OCI-LY7 (cell line): ENCODE results near the gene RNF11. TPM values are rescaled to one million over a fixed set of nuclear protein-coding genes. Genes with fewer than 3 reads are reported as not detected.
"Not testable (repeated sequence)": the region's sequence is repeated elsewhere in the genome, so short reads cannot be mapped to it uniquely, and the experiment has no call there.

Experiments
- BruUV-seq: library from RNA; stranded (reverse); fragments of 400-500 nt; replicated peaks from 2 replicates; lab custom pipeline; 2021; lab: Mats Ljungman, UMichigan
- CTCF ChIA-PET: fragments of 300-600 bp; sonication (Branson Sonifier 250); formaldehyde crosslinking; loops from one replicate; lab custom pipeline; 2022; ENCODE audit warnings: antibody characterized with exemption; ENCODE audit not compliant: unreplicated experiment; lab: Charles Lee
- POLR2A ChIA-PET: fragments of 300-600 bp; sonication (Branson Sonifier 250); formaldehyde crosslinking; loops from one replicate; lab custom pipeline; 2022; ENCODE audit warnings: antibody characterized with exemption; lab: Charles Lee
- DNase-seq: peaks from one replicate; pipeline ENCODE4 v3.0.0-alpha.2; 2015; ENCODE audit warnings: low spot score
- H2AFZ ChIP-seq: fragments of 200-600 bp; sonication (generic), shearing (Covaris generic); 2 replicates; pipeline ENCODE4 v1.6.1; 2014; ENCODE audit warnings: mild to moderate bottlenecking, antibody characterized with exemption, low read length, moderate library complexity
- H3K27ac ChIP-seq: fragments of 200-600 bp; sonication (generic); 2 replicates; pipeline ENCODE4 v1.5.1; 2014; ENCODE audit warnings: mixed run types, low read depth, mild to moderate bottlenecking, moderate library complexity, low read length, inconsistent platforms; ENCODE audit not compliant: poor library complexity, severe bottlenecking
- H3K36me3 ChIP-seq: fragments of 200-600 bp; sonication (generic); 2 replicates; pipeline ENCODE4 v1.6.1; 2014; ENCODE audit warnings: mild to moderate bottlenecking, antibody characterized with exemption, low read length, moderate library complexity, mixed read lengths; ENCODE audit not compliant: insufficient read depth
- H3K4me1 ChIP-seq: fragments of 200-600 bp; sonication (generic); 2 replicates; pipeline ENCODE4 v1.5.1; 2014; ENCODE audit warnings: mild to moderate bottlenecking, low read length; ENCODE audit not compliant: insufficient read depth, poor library complexity, severe bottlenecking
- H3K4me2 ChIP-seq: fragments of 200-600 bp; sonication (generic); 2 replicates; pipeline ENCODE4 v1.6.1; 2014; ENCODE audit warnings: mild to moderate bottlenecking, low read length
- H3K4me3 ChIP-seq: fragments of 200-600 bp; sonication (generic); 2 replicates; pipeline ENCODE4 v1.5.1; 2014; ENCODE audit warnings: mild to moderate bottlenecking, low read depth, low read length; ENCODE audit not compliant: poor library complexity, severe bottlenecking
- H3K79me2 ChIP-seq: fragments of 200-600 bp; sonication (generic); 2 replicates; pipeline ENCODE4 v1.6.1; 2016; ENCODE audit warnings: low read depth, mild to moderate bottlenecking, low read length, moderate library complexity, mixed read lengths; ENCODE audit not compliant: insufficient read depth
- H3K9me2 ChIP-seq: fragments of 200-600 bp; sonication (generic); 2 replicates; pipeline ENCODE4 v1.6.1; 2016; ENCODE audit warnings: mild to moderate bottlenecking, low read length, mixed read lengths; ENCODE audit not compliant: insufficient read depth
- H3K9me3 ChIP-seq: fragments of 200-600 bp; sonication (generic); 2 replicates; pipeline ENCODE4 v1.6.1; 2014; ENCODE audit warnings: mild to moderate bottlenecking, mixed run types, low read length, mixed read lengths
- H4K20me1 ChIP-seq: fragments of 200-600 bp; sonication (generic); 2 replicates; pipeline ENCODE4 v1.6.1; 2014; ENCODE audit warnings: mild to moderate bottlenecking, antibody characterized with exemption, low read length, moderate library complexity, mixed read lengths; ENCODE audit not compliant: insufficient read depth
- CTCF ChIP-seq: fragments of 200-600 bp; sonication (generic); conservative IDR thresholded peaks from 2 replicates; pipeline ENCODE4 v1.5.1; 2014; ENCODE audit warnings: mild to moderate bottlenecking, antibody characterized with exemption, low read length, moderate library complexity, mixed read lengths
- EZH2phosphoT487 ChIP-seq: fragments of 200-600 bp; sonication (generic); IDR thresholded peaks from 2 replicates; pipeline ENCODE4 v1.6.1; 2018; ENCODE audit warnings: low read depth, borderline replicate concordance, mild to moderate bottlenecking, mixed run types, antibody characterized with exemption, low read length, moderate library complexity, mixed read lengths
- intact Hi-C: fragments of 100-400 bp; cut with micrococcal nuclease; formaldehyde crosslinking; loops from one replicate; pipeline ENCODE4 v1.10.0; 2022; ENCODE audit not compliant: unreplicated experiment
- total RNA-seq, 2 experiments: library from RNA; depleted of rRNA in 1 of 2; stranded (reverse); fragments of >200 nt in 1 of 2; shearing (Covaris generic) in 1 of 2; gene quantifications; 2 replicates each; pipeline ENCODE4 v1.2.3, GENCODE V29; 2014 to 2022

Gene RNF11
- total RNA-seq, 2 experiments from 2014 or later, result 1.5 to 4.8 TPM

GRCh38 chr1:51228471-51228870 lies 7.6 kb upstream of the RNF11 start:
- intact Hi-C loops, H3K4me3 ChIP-seq, H3K27ac ChIP-seq, H3K79me2 ChIP-seq, POLR2A ChIA-PET, BruUV-seq, H2AFZ ChIP-seq, H3K9me2 ChIP-seq, H3K4me1 ChIP-seq, DNase-seq, H4K20me1 ChIP-seq, H3K9me3 ChIP-seq, H3K4me2 ChIP-seq, CTCF ChIA-PET, H3K36me3 ChIP-seq: not testable (repeated sequence)

- no peak overlapping the region for H3K27ac ChIP-seq
- no peaks in the 10 kb centered on the region for H3K9me3 ChIP-seq
- no TSS peak for BruUV-seq
- no peak overlapping the region for H3K4me2 ChIP-seq
- no peaks in the 10 kb centered on the region for H3K36me3 ChIP-seq
- DNase-seq, result no peak
- peaks cover 16% of the 10 kb centered on the region for H3K4me1 ChIP-seq
- H2AFZ ChIP-seq, result no peak overlapping the region
- CTCF ChIA-PET, result no interaction called here
- H3K79me2 ChIP-seq, result no peaks in the 10 kb centered on the region
- intact Hi-C loops, result loop anchor here (10.0 kb wide), 1 partner anchor 204 kb away; no protein-coding TSS in a partner anchor
- POLR2A ChIA-PET, result no interaction called here
- no peak overlapping the region for H3K4me3 ChIP-seq
- TF ChIP-seq CTCF (no peak), EZH2phosphoT487 (no peak)
- H4K20me1 ChIP-seq, result peaks cover 8% of the 10 kb centered on the region
- H3K9me2 ChIP-seq, result no peaks in the 10 kb centered on the region
Observed at GRCh38 chr1:51230501-51231078, 5.5 kb upstream of the RNF11 start.

- Histone ChIP-seq H3K27ac (no peak overlapping the region), H3K9me3 (no peaks in the 10 kb centered on the region), H3K79me2 (no peaks in the 10 kb centered on the region), H3K9me2 (no peaks in the 10 kb centered on the region), H3K4me1 (peaks cover 20% of the 10 kb centered on the region), H3K4me3 (no peak overlapping the region), H4K20me1 (peaks cover 11% of the 10 kb centered on the region), H3K4me2 (no peak overlapping the region), H2AFZ (no peak overlapping the region), H3K36me3 (no peaks in the 10 kb centered on the region)
- TF ChIP-seq CTCF, result no peak
- TF ChIP-seq EZH2phosphoT487, result no peak
- no TSS peak for BruUV-seq
- DNase-seq, result no peak
- ChIA-PET CTCF (no interaction called here), POLR2A (no interaction called here)
- intact Hi-C loops, result loop anchor here (10.0 kb wide), 1 partner anchor 204 kb away; no protein-coding TSS in a partner anchor
Observed at GRCh38 chr1:51231120-51231519, 5.0 kb upstream of the RNF11 start.
